ENCODE data around the gene GAB3.

DNA sequence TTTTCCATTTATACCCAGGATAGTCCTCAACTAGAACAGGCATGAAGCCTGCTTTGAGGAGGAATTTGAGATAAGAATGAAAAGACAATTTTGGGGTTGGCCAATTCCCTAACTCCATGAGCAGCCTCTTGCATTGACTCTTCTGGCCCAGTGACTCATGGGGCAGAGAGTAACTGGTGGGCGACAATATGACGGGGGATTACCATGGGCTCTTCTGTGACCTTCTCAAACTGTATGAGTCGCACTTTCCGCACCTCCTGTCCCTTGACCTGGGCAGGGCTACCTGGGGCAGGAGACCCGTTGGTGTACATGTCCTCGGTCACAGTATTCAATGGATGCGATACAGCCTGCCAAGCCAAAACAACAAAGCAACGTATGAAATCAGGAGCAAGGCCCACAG, 41.1 kb upstream of the GAB3 start:
- TF ChIP-seq, protein P1, sequence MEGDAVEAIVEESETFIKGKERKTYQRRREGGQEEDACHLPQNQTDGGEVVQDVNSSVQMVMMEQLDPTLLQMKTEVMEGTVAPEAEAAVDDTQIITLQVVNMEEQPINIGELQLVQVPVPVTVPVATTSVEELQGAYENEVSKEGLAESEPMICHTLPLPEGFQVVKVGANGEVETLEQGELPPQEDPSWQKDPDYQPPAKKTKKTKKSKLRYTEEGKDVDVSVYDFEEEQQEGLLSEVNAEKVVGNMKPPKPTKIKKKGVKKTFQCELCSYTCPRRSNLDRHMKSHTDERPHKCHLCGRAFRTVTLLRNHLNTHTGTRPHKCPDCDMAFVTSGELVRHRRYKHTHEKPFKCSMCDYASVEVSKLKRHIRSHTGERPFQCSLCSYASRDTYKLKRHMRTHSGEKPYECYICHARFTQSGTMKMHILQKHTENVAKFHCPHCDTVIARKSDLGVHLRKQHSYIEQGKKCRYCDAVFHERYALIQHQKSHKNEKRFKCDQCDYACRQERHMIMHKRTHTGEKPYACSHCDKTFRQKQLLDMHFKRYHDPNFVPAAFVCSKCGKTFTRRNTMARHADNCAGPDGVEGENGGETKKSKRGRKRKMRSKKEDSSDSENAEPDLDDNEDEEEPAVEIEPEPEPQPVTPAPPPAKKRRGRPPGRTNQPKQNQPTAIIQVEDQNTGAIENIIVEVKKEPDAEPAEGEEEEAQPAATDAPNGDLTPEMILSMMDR (IDR thresholded peaks at IDR 0.05), result no peak
- no peak for TF ChIP-seq POLR2A (IDR thresholded peaks at IDR 0.05)

Data from body of pancreas (tissue), 4 donors.